IPS DF 19.7 (cell line): ENCODE results near the gene STIMATE.

Experiments used
- DNase-seq: peaks from one replicate; pipeline ENCODE4 v3.0.0-alpha.2; 2013; ENCODE audit warnings: low read depth, low spot score

STIMATE gene

DNA sequence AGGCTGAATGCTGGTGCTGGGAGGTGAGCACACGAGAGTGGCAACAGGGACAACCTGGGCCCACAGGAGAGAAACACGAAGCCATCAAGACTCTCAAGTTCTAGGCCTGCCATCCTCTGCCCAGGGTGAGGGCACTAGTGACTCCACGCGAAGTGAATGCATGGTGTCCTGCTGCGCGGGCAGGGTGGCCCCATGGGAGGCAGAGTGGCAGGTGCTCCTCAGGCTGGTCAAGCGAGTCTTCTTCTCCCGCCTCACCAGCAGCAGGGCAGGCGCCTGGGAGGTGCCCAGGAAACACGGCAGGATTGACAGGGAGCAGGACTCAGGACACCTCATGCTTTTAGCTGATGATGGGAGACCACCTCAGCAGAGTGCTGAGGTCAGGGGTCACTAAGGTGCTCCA is 26.9 kb downstream of the STIMATE start:
- DNase-seq: no peak

DNA sequence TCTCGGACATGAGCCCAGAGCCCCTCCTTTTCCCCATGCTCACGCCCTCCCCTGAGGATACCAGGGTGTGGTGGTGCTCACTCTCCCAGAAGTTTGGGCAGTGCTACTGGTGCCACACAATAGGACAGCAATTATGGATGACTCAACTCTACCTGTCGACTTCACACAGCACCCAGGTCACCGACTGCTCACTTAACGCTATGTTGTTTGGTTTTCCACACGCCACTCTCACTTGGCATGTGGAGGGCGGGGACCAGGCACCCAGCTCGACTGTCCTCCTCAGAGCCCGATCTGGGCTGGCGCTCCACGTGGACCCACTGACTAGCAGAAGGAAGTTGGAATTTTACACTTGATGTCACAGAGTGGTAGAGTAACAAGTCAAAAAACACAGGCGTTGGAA is 30.9 kb downstream of the STIMATE start:
- DNase-seq: no peak

GRCh38 chr3:52865994-52866393 is 31.4 kb downstream of the STIMATE start:
- no peak for DNase-seq

DNA sequence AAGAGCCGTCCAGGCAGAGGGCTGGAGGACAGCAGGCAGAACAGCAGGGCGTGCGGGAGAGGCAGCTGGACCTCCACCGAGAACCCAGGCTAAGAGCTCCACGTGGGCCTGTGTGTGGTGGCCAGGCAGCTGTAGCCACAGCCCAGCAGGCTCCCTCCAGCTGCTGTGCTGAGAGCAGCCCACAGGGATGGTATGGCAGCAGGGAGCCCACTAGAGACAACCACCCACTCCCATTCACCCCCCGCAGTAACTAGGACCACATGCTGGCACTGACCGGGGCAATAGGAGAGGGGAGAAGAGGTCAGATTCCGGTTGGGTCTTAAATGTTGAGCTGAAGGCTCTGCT is 37.0 kb downstream of the STIMATE start:
- DNase-seq: no peak

GRCh38 chr3:52859686-52860423 is 37.5 kb downstream of the STIMATE start:
- no peak for DNase-seq

GRCh38 chr3:52857864-52858263 is 39.5 kb downstream of the STIMATE start:
- DNase-seq: no peak

- no peak for DNase-seq
Measured at GRCh38 chr3:52857133-52857532, 40.2 kb downstream of the STIMATE start.

- DNase-seq: no peak
Measured at GRCh38 chr3:52856666-52857065, 40.7 kb downstream of the STIMATE start.

DNA sequence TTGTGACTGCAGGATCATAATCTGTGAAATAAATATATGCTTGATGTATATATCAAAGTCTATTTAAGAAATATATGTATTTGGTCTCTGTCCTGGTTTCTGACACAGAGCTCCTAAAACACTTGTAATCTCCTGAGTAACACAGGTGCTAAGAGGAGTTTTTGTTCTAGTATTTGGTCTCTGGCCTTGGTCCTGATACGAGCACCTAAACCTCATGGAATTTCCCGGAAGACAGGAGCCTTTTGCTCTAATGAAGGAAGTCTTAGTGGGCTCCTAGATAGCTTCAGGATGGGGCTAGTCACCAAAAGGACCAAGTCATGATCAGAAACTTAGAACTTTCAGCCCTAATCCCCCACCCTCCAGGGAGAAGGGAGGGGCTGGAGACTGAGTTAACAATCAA is 43.3 kb downstream of the STIMATE start:
- DNase-seq: no peak

- no peak for DNase-seq
Measured at GRCh38 chr3:52852419-52852818, 44.9 kb downstream of the STIMATE start.

GRCh38 chr3:52851348-52851747 is 46.0 kb downstream of the STIMATE start:
- peak; percentile 42 for DNase-seq

DNA sequence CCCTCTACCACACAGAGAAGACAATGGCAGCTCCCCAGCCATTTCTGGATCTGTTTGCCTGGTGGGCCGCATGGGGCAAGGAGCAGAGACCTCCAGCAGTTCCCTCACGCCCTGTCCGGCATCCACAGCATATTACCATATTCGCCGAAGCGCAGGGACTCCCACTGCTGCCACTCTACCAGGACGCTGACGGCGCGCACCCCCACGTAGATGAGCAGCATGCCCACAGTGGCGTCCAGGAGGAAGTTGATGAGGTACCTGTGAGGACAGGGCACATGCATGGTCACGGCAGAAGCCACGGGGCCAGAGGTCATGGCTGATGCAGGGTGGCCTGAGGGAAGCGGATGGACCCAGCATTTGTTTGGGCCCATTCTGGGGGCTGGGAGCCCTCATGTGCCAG is 47.7 kb downstream of the STIMATE start:
- DNase-seq: no peak

DNA sequence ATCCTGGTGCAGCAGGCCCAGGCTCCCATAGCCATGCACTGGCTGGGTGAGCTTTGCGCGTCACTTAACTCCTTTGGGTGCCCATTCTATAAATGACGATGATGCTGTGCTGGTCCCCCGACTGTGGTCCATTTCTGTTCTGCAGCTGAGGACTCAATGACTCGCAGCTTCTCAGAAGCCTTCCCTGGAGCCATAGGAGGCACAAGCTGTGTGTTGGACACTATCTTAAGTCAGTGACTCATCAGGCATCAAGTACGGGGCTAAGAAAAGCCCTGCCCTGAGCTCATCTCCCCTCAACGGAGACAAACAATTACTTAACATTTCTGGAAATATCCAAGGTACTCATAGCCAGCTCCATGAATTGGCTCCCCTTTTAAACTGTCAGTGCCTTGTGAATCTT is 48.7 kb downstream of the STIMATE start:
- no peak for DNase-seq

DNA sequence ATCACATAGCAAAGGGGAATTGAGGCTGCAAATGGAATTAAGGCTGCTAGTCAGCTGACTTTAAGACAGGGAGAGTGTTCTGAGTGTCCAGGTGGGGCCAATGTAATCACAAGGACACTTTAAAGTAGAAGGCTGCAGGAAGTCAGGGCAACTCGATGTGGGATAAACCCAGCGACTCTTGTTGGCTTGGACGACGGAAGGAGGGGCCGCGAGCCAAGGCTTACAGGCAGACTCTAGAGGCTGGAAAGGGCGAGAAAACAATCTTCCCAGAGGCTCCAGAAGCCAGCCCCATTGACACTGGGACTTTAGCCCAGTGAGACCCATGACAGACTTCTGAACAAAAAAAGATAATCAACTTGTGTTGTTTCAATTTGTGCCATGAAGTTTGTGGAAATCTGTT is 49.6 kb downstream of the STIMATE start:
- no peak for DNase-seq

DNA sequence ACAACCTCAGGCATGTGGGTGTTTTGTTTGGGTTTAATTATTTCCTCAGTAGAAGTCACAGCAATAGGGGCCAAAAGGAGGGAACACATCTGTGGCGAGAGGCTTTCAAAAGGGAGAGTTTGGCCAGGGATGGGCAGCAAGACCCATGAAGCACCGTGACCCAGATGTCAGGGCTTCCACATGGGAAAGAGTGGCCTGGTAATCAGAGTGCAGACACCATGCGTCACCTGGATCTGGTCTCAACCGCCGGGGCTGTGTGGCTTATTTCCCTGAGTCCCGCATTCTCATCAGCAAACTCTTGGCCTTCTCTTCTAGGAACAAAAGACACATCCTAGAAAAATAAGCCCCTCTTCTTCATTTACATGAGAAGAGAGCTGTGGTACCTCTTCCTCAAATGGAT is 50.1 kb downstream of the STIMATE start:
- no peak for DNase-seq

- DNase-seq: no peak
Measured at GRCh38 chr3:52846432-52846965, 50.8 kb downstream of the STIMATE start.

DNA sequence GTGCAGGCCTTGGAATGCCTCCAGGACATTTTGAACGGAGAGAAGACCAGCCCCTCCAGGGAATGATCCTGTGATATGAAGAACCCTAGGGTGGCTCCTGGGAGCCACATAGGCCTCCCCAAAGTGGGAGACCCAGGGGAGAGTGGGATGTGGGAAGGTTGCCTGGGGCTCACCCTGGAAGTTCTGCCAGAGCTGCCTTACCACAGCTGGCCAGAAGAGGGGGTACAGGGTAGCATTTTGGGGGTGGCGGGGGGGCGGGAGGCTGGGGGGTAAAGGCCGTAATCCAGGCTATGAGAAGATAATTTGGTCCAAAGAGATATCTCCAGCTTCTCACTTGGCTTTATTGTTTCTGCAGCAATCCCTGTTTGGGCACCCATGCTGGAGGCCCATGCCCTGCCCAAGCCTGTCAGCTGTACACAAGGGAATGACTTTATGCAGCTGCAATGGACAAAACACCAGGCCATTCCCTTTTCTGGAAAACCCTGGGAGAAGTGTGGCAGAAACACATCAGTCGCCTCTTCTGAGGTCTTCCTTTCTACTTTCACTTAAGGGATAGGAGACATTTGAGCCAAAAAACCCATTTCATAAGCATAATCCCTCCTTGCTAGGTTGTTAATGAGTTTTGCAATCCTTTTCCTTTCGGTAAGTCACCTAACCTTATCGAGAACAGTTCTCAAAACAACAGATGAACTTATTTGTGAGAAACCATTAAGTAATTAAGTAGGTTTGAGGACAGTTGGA is 51.5 kb downstream of the STIMATE start:
- no peak for DNase-seq

DNA sequence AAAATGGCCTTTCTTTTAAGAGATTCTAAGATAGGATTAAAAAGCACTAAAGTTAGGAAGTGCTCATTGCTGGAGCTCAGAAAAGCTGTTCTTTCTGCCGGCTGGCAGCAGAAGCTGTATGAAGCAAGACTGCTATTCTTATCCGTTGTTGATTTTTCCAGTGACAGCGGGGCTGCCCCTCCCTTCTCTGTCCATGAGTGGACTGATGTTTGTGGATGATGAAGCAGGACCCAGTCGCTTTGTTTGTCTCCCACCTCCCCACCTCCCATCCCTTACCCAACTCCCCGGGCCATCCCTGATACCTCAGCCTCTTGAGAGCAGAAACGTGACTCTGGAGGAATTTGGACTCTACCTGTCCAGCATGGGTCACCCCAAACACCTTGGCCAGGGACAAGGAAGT is 52.2 kb downstream of the STIMATE start:
- no peak for DNase-seq

DNA sequence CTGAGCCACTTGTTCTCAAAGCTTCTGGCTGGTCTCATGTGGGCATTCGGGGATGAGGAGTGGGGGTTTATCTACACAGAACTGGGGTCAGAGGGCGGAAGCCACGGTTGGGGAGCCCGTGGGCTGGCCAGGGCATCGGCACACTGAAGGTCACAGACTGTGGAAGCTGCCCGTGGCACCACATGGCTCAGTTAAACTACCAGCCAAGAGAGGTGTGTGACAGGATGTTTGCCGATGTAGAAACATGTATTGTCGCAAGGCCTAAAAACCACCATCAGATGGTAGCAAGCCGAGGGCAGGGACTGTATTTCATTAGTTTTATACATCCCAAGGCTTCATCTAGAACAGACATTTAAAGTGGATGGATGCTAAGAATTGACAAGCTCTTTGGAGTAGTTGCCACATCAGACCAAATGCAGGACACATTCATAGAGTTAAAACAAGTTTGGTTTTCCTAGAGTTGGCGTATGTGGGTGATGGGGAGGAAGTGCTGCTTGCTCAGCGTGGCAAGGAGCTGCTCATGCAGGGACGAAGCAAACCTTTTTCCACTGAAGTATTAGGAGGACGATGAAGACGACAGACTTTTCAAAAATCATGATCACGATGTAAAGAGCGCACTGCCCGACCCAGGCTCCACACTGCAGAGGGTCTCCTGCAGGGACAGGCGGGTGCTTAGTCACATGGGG is 52.9 kb downstream of the STIMATE start:
- DNase-seq: no peak

DNA sequence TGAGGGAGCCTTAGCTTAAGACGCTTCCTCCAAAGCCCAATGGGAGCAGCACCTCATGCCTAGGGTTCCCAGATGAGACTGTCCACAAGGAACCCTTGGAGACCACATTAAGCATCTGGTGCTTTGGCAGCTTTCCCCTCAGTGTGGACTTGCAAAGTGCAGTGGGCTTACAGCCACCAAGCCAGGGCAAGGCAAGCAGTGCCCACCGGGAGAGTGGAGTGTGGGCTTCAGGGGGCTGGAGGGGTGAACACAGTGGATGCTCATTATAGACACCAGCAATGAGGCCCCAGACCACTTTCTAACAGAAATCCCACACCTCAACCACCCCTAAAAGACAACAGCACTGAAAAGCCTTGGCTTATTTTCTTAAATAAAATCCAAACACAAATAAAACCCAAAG is 53.5 kb downstream of the STIMATE start:
- no peak for DNase-seq

GRCh38 chr3:52843108-52843865 is 54.1 kb downstream of the STIMATE start:
- no peak for DNase-seq

DNA sequence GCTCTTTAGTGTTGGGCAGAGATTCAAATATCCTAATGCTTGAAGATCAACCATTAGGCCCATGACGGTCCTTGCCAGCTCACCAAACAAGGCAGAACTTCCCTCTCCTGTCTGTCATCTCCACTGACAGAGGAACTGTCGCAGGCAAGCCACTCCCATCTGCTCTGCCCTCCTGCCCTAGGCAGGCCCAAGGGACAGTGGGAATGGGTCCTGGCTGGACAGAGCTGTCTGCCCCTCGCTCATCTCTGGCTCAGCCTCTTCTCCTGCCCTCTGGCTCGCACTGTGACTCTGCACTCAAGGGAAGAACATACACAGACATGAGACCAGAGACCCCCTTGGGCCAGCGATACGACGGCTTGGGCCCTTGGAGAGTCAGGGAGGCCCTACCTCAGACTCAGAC is 54.9 kb downstream of the STIMATE start:
- no peak for DNase-seq
